Mammary epithelial cell (primary cell): Measurements from ENCODE around the gene CREG2.

Experiments
- CTCF ChIP-seq, 2 donors: IDR thresholded peaks in 1 of 2; conservative IDR thresholded peaks in 1 of 2; 2 replicates each; pipeline ENCODE4 v1.5.1; 2011 to 2012; ENCODE audit warnings: inconsistent platforms in 2 of 2, low read length in 2 of 2, mild to moderate bottlenecking in 2 of 2, control low read depth in 1 of 2, low read depth in 1 of 2; ENCODE audit not compliant: insufficient read depth in 1 of 2; ENCODE audit errors: extremely low read depth in 1 of 2
- EZH2 ChIP-seq: IDR thresholded peaks from 2 replicates; pipeline ENCODE4 v1.6.1; 2012; ENCODE audit warnings: low read length, inconsistent platforms, borderline replicate concordance

- no peak for TF ChIP-seq CTCF (conservative IDR thresholded peaks at IDR 0.05 in 1 of 2, IDR thresholded peaks at IDR 0.05 in 1 of 2; ENCODE audit: extremely low read depth in 1 of 2, insufficient read depth in 1 of 2, low read depth in 1 of 2, low read length in 2 of 2)
- TF ChIP-seq EZH2 = no peak
Observed at GRCh38 chr2:101415220-101415619, 27.9 kb upstream of the CREG2 start.
